DOHH2 (cell line): Measurements from ENCODE around the gene TP53BP2.
A peak's percentile ranks its signal among the peaks of the same experiment; 100 is the strongest.

Experiments used
- H3F3A ChIP-seq: fragments of 200-600 bp; sonication (generic), shearing (Covaris generic); 2 replicates; pipeline ENCODE4 v1.6.0; 2016; ENCODE audit warnings: antibody characterized with exemption, mild to moderate bottlenecking; ENCODE audit not compliant: control insufficient read depth, insufficient read depth
- H3K27ac ChIP-seq: fragments of 200-600 bp; sonication (generic); 2 replicates; pipeline ENCODE4 v1.5.1; 2014; ENCODE audit warnings: low read depth, mild to moderate bottlenecking, low read length, moderate library complexity
- H3K27me3 ChIP-seq: fragments of 200-600 bp; sonication (generic); 2 replicates; pipeline ENCODE4 v1.6.1; 2014; ENCODE audit warnings: mild to moderate bottlenecking, low read length, mixed read lengths; ENCODE audit not compliant: control insufficient read depth
- H3K36me3 ChIP-seq: fragments of 200-600 bp; sonication (generic); 2 replicates; pipeline ENCODE4 v1.6.1; 2014; ENCODE audit warnings: mild to moderate bottlenecking, low read length, moderate library complexity, mixed read lengths; ENCODE audit not compliant: control insufficient read depth
- H3K4me1 ChIP-seq: fragments of 200-600 bp; sonication (generic); 2 replicates; pipeline ENCODE4 v1.6.1; 2014; ENCODE audit warnings: mild to moderate bottlenecking, low read length, mixed read lengths; ENCODE audit not compliant: control insufficient read depth
- H3K4me2 ChIP-seq: fragments of 200-600 bp; sonication (generic); 2 replicates; pipeline ENCODE4 v1.6.0; 2014; ENCODE audit warnings: mild to moderate bottlenecking, low read length, moderate library complexity
- H3K4me3 ChIP-seq: fragments of 200-600 bp; sonication (generic); 2 replicates; pipeline ENCODE4 v1.5.1; 2014; ENCODE audit warnings: mild to moderate bottlenecking, low read length, mixed read lengths
- H3K79me2 ChIP-seq: fragments of 200-600 bp; sonication (generic); 2 replicates; pipeline ENCODE4 v1.6.1; 2014; ENCODE audit warnings: mild to moderate bottlenecking, low read length, mixed read lengths; ENCODE audit not compliant: control insufficient read depth
- H3K9me2 ChIP-seq: fragments of 200-600 bp; sonication (generic); replicated peaks from 2 replicates; pipeline ENCODE4 v1.6.1; 2014; ENCODE audit warnings: mild to moderate bottlenecking, low read length, mixed read lengths; ENCODE audit not compliant: control insufficient read depth
- H3K9me3 ChIP-seq: fragments of 200-600 bp; sonication (generic); 2 replicates; pipeline ENCODE4 v1.6.1; 2014; ENCODE audit warnings: antibody characterized with exemption, low read length, mixed read lengths; ENCODE audit not compliant: control insufficient read depth, insufficient read depth
- H4K20me1 ChIP-seq: fragments of 200-600 bp; sonication (generic); 2 replicates; pipeline ENCODE4 v1.6.0; 2014; ENCODE audit warnings: low read depth, mild to moderate bottlenecking, antibody characterized with exemption, low read length, moderate library complexity; ENCODE audit not compliant: control insufficient read depth, insufficient read depth
- CTCF ChIP-seq: fragments of 200-600 bp; sonication (generic); IDR thresholded peaks from one replicate; pipeline ENCODE4 v1.5.1; 2014; ENCODE audit warnings: antibody characterized with exemption, mild to moderate bottlenecking, low read depth, low read length; ENCODE audit not compliant: poor library complexity, severe bottlenecking
- EZH2phosphoT487 ChIP-seq: fragments of 200-600 bp; sonication (generic); IDR thresholded peaks from 2 replicates; pipeline ENCODE4 v1.6.1; 2017; ENCODE audit warnings: borderline replicate concordance, mild to moderate bottlenecking, antibody characterized with exemption, low read length, moderate library complexity, mixed read lengths

TP53BP2 gene

GRCh38 chr1:223748773-223749733 lies 96.7 kb downstream of the TP53BP2 start:
- peak overlapping the region; percentile 64 for H3K4me3 ChIP-seq
- peaks cover 3% of the 10 kb centered on the region; the same call in 1 of the 2 replicates for H3K4me1 ChIP-seq
- H3K27ac ChIP-seq = no peak overlapping the region
- no peaks in the 10 kb centered on the region for H3K9me2 ChIP-seq
- peak overlapping the region; percentile 72 for H3K4me2 ChIP-seq
- peaks cover 10% of the 10 kb centered on the region for H3K27me3 ChIP-seq
- no peaks in the 10 kb centered on the region for H3F3A ChIP-seq
- no peak for TF ChIP-seq EZH2phosphoT487
- TF ChIP-seq CTCF = peak; percentile 89
- no peaks in the 10 kb centered on the region for H4K20me1 ChIP-seq
- H3K79me2 ChIP-seq = no peaks in the 10 kb centered on the region
- no peaks in the 10 kb centered on the region for H3K9me3 ChIP-seq
- no peaks in the 10 kb centered on the region for H3K36me3 ChIP-seq

- Histone ChIP-seq H3K4me1 (peaks cover 3% of the 10 kb centered on the region; the same call in 1 of the 2 replicates), H3K9me3 (no peaks in the 10 kb centered on the region), H3K4me2 (peak overlapping the region; percentile 72; the same call in 1 of the 2 replicates), H4K20me1 (no peaks in the 10 kb centered on the region), H3K4me3 (no peak overlapping the region), H3K9me2 (no peaks in the 10 kb centered on the region), H3K27me3 (peaks cover 10% of the 10 kb centered on the region), H3K36me3 (no peaks in the 10 kb centered on the region), H3K79me2 (no peaks in the 10 kb centered on the region), H3K27ac (no peak overlapping the region), H3F3A (no peaks in the 10 kb centered on the region)
- TF ChIP-seq EZH2phosphoT487 (no peak), CTCF (no peak)
Measured at GRCh38 chr1:223748405-223748772, 97.4 kb downstream of the TP53BP2 start.

- peaks cover 3% of the 10 kb centered on the region; the same call in 1 of the 2 replicates for H3K4me1 ChIP-seq
- TF ChIP-seq EZH2phosphoT487 (no peak), CTCF (no peak)
- H3F3A ChIP-seq = no peaks in the 10 kb centered on the region
- no peak overlapping the region for H3K27ac ChIP-seq
- no peak overlapping the region for H3K4me2 ChIP-seq
- no peaks in the 10 kb centered on the region for H3K9me3 ChIP-seq
- H3K9me2 ChIP-seq = no peaks in the 10 kb centered on the region
- H3K27me3 ChIP-seq = peaks cover 10% of the 10 kb centered on the region
- no peaks in the 10 kb centered on the region for H4K20me1 ChIP-seq
- H3K36me3 ChIP-seq = no peaks in the 10 kb centered on the region
- no peak overlapping the region for H3K4me3 ChIP-seq
- no peaks in the 10 kb centered on the region for H3K79me2 ChIP-seq
Measured at GRCh38 chr1:223747838-223748335, 97.9 kb downstream of the TP53BP2 start.
